Measurements from ENCODE around the gene IVD. TPM values are rescaled to one million over a fixed set of nuclear protein-coding genes. Genes with fewer than 3 reads are reported as not detected.
A peak's percentile ranks its signal among the peaks of the same experiment; 100 is the strongest.

IVD gene
- total and polyA plus RNA-seq, 3 donors from 2014 or later, result 79.1 to 94.7 (median 88.7) TPM

- no peak overlapping the region for H3K4me3 ChIP-seq
- WGBS, 2 donors, result 59 to 65% methylated on average over 9 to 12 of the region's 12 CpGs
- no peaks in the 10 kb centered on the region for H3K36me3 ChIP-seq (ENCODE audit: low read depth, missing control alignments)
- peak overlapping the region; percentile 62 to 73 for H3K27ac ChIP-seq
- no peaks in the 10 kb centered on the region for H3K9me3 ChIP-seq
- peak; percentile 60 for DNase-seq
- TF ChIP-seq CTCF (IDR thresholded peaks at IDR 0.05) (no peak), POLR2A (IDR thresholded peaks at IDR 0.05) (no peak)
- peaks cover 50% of the 10 kb centered on the region for H3K4me1 ChIP-seq
- H3K27me3 ChIP-seq, result no peaks in the 10 kb centered on the region
- intact Hi-C loops (cut with DNase I; ENCODE audit: low total_unique reads), result no loop called here
These were observed 33.1 kb downstream of the IVD start for GRCh38 chr15:40438712-40439111.

GRCh38 chr15:40439461-40439959 is 33.9 kb downstream of the IVD start:
- 2 to 5% methylated on average over 10 to 15 of the region's 15 CpGs for WGBS, 2 donors
- no peaks in the 10 kb centered on the region for H3K9me3 ChIP-seq
- peak; percentile 56 for DNase-seq
- intact Hi-C loops (cut with DNase I; ENCODE audit: low total_unique reads), result no loop called here
- H3K27ac ChIP-seq, result peak overlapping the region; percentile 62 to 73
- H3K4me1 ChIP-seq, result peaks cover 50% of the 10 kb centered on the region
- TF ChIP-seq CTCF (IDR thresholded peaks at IDR 0.05) (no peak), POLR2A (IDR thresholded peaks at IDR 0.05) (no peak)
- peak overlapping the region; percentile 57 to 86 for H3K4me3 ChIP-seq
- no peaks in the 10 kb centered on the region for H3K27me3 ChIP-seq
- H3K36me3 ChIP-seq (ENCODE audit: low read depth, missing control alignments), result no peaks in the 10 kb centered on the region

GRCh38 chr15:40439960-40440742 is 34.6 kb downstream of the IVD start:
- intact Hi-C loops (cut with DNase I; ENCODE audit: low total_unique reads), result no loop called here
- H3K27me3 ChIP-seq, result no peaks in the 10 kb centered on the region

GRCh38 chr15:40440743-40441564 is 35.4 kb downstream of the IVD start, which contains the start of gene BAHD1:
Gene BAHD1, plus strand, starts transcription at chr15:40440953. Its CDS starts 17,512 bp downstream, at chr15:40458465.
- Histone ChIP-seq H3K36me3 (ENCODE audit: low read depth, missing control alignments) (no peaks in the 10 kb centered on the region), H3K27ac (peak within 1 kb of the TSS; percentile 65 to 90), H3K27me3 (no peaks in the 10 kb centered on the region), H3K4me1 (peaks cover 49% of the 10 kb centered on the region), H3K9me3 (no peaks in the 10 kb centered on the region), H3K4me3 (peak within 1 kb of the TSS; percentile 86 to 91)
- WGBS, 2 donors, result 1% methylated on average over 24 to 57 of the region's 119 CpGs
- intact Hi-C loops (cut with DNase I; ENCODE audit: low total_unique reads), result no loop called here
- TF ChIP-seq POLR2A (IDR thresholded peaks at IDR 0.05) (no peak), CTCF (IDR thresholded peaks at IDR 0.05) (no peak)
- peak; percentile 98 for DNase-seq

More at GRCh38 chr15:40439960-40440742, 34.6 kb downstream of the IVD start:
- 0 to 1% methylated on average over 30 to 35 of the region's 35 CpGs for WGBS, 2 donors
- peak; percentile 81 for DNase-seq
- Histone ChIP-seq H3K4me1 (peaks cover 50% of the 10 kb centered on the region), H3K36me3 (ENCODE audit: low read depth, missing control alignments) (no peaks in the 10 kb centered on the region), H3K27ac (peak overlapping the region; percentile 59 to 73), H3K9me3 (no peaks in the 10 kb centered on the region), H3K4me3 (peak overlapping the region; percentile 57 to 86)
- TF ChIP-seq CTCF (IDR thresholded peaks at IDR 0.05) (no peak), POLR2A (IDR thresholded peaks at IDR 0.05) (no peak)
